DND-41 (cell line): Measurements from ENCODE around the gene RASSF7.

Source experiments
- ATAC-seq: fragments of 200-7000 bp; cut with Tn5 transposase; 3 replicates; pipeline ENCODE4 v1.9.1; 2021; ENCODE audit warnings: low read depth; ENCODE audit not compliant: insufficient read depth
- DNase-seq: peaks from one replicate; pipeline ENCODE4 v3.0.0-alpha.2; 2020
- H2AFZ ChIP-seq: 2 replicates; pipeline ENCODE4 v1.6.0; 2012; ENCODE audit warnings: low read depth, low read length
- H3K27ac ChIP-seq: 2 replicates; pipeline ENCODE4 v1.5.1; 2012; ENCODE audit warnings: low read length, inconsistent platforms
- H3K27me3 ChIP-seq: fragments of 200-600 bp; sonication (generic); 2 replicates; pipeline ENCODE4 v1.6.0; 2012; ENCODE audit warnings: low read length, mild to moderate bottlenecking, inconsistent platforms; ENCODE audit not compliant: insufficient read depth, poor library complexity
- H3K36me3 ChIP-seq: 2 replicates; pipeline ENCODE4 v1.5.1; 2012; ENCODE audit warnings: low read length, inconsistent platforms; ENCODE audit not compliant: insufficient read depth
- H3K4me1 ChIP-seq: 2 replicates; pipeline ENCODE4 v1.5.1; 2012; ENCODE audit warnings: mild to moderate bottlenecking, low read length; ENCODE audit not compliant: insufficient read depth
- H3K4me2 ChIP-seq: 2 replicates; pipeline ENCODE4 v1.6.0; 2012; ENCODE audit warnings: mild to moderate bottlenecking, moderate library complexity, low read length, inconsistent platforms; ENCODE audit not compliant: insufficient read depth
- H3K4me3 ChIP-seq, 2 experiments: fragments of 200-600 bp in 1 of 2; shearing (Covaris generic) in 1 of 2; 2 replicates each; pipeline ENCODE4 v1.5.1; 2012 to 2016; ENCODE audit warnings: inconsistent platforms in 2 of 2, low read length in 2 of 2, mild to moderate bottlenecking in 2 of 2, low read depth in 1 of 2, moderate library complexity in 1 of 2
- H3K79me2 ChIP-seq: 2 replicates; pipeline ENCODE4 v1.6.0; 2012; ENCODE audit warnings: low read length, inconsistent platforms; ENCODE audit not compliant: insufficient read depth
- H3K9ac ChIP-seq: 2 replicates; pipeline ENCODE4 v1.6.0; 2012; ENCODE audit warnings: low read depth, mild to moderate bottlenecking, inconsistent platforms, low read length, moderate library complexity
- H3K9me3 ChIP-seq: 2 replicates; pipeline ENCODE4 v1.5.1; 2012; ENCODE audit warnings: low read length, moderate library complexity, mild to moderate bottlenecking, inconsistent platforms; ENCODE audit not compliant: insufficient read depth, severe bottlenecking
- H4K20me1 ChIP-seq: 2 replicates; pipeline ENCODE4 v1.6.0; 2012; ENCODE audit warnings: low read length; ENCODE audit not compliant: insufficient read depth
- EZH2 ChIP-seq: IDR thresholded peaks from 3 replicates; pipeline ENCODE4 v1.6.1; 2012; ENCODE audit warnings: borderline replicate concordance, low read depth, mild to moderate bottlenecking, moderate library complexity, low read length, inconsistent platforms; ENCODE audit not compliant: severe bottlenecking
- TF ChIP-seq, protein P1 (sequence below): IDR thresholded peaks from 2 replicates; pipeline ENCODE4 v1.5.1; 2012; ENCODE audit warnings: borderline replicate concordance, low read length, moderate library complexity, mild to moderate bottlenecking; ENCODE audit not compliant: poor library complexity, severe bottlenecking; ENCODE audit errors: extremely low read depth

Gene RASSF7

DNA sequence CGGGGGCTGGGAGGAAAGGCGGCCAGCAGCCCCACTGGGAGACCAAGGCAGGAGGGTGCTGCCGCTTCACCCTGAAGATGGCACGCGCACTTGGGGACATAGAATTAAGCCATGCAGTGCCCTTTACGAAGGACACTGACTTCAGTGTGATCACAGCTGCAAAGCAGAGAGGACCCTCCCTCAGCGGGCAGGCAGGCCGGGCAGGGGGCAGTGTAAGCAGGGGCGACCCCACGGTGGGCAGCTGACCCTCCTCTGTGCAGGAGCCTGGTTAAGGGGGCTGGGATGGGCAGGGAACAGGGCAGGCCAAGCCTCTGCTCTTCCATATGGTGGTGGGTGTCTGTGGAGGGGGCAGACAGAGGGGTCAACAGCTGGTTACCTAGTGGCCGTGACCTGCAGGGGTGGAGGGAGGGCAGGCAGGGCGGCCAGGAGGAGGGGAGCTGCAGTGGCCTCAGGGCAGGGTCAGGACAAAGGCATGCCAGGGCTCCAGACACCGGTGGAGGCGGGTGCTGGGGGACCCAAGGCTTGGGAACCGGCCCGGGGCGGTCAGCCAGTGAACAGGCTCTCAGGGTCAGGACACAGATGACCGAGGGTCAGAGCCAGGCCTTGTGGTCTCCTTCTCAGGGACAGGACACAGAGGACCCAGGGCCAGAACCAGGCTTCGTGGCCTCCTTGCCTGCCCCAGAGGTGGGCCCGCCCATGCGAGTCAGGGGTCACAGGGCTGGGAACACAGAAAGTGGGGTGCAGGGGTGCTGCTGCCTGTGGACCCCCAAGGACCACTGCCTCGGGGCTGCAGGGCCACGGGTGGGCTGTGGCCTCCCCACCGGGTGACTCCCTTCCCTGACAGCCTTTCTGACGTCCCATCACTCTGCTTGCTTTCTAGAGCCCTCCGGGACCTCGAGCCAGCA, 7.4 kb upstream of the RASSF7 start:
- Histone ChIP-seq H3K27ac (no peak overlapping the region), H2AFZ (no peak overlapping the region), H3K9me3 (no peaks in the 10 kb centered on the region), H3K4me2 (no peak overlapping the region), H3K9ac (no peak overlapping the region), H3K4me1 (peaks cover 15% of the 10 kb centered on the region), H3K79me2 (no peaks in the 10 kb centered on the region), H3K4me3 (no peak overlapping the region), H3K27me3 (no peaks in the 10 kb centered on the region), H4K20me1 (no peaks in the 10 kb centered on the region), H3K36me3 (no peaks in the 10 kb centered on the region)
- DNase-seq (no peak), ATAC-seq (no peak)
- TF ChIP-seq, protein P1, sequence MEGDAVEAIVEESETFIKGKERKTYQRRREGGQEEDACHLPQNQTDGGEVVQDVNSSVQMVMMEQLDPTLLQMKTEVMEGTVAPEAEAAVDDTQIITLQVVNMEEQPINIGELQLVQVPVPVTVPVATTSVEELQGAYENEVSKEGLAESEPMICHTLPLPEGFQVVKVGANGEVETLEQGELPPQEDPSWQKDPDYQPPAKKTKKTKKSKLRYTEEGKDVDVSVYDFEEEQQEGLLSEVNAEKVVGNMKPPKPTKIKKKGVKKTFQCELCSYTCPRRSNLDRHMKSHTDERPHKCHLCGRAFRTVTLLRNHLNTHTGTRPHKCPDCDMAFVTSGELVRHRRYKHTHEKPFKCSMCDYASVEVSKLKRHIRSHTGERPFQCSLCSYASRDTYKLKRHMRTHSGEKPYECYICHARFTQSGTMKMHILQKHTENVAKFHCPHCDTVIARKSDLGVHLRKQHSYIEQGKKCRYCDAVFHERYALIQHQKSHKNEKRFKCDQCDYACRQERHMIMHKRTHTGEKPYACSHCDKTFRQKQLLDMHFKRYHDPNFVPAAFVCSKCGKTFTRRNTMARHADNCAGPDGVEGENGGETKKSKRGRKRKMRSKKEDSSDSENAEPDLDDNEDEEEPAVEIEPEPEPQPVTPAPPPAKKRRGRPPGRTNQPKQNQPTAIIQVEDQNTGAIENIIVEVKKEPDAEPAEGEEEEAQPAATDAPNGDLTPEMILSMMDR = no peak
- TF ChIP-seq EZH2 = no peak

DNA sequence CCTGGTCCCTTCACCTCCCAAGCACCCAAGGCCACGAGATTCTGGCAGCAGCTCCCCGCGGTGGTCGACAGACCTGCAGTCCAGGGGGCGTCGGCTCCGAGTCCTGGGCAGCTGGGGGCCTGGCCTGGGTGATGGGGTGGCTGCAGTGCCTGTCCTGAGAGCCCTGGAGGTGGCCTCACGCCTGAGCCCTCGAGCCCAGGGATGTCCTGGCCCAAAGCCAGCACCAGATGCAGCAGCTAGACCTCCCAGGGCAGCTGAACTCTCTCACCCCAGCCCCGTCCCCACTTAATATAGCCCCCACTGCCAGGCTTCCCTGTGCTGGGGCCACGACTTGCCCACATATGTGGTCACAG, 6.8 kb upstream of the RASSF7 start:
- Histone ChIP-seq H3K4me3 (no peak overlapping the region), H3K36me3 (no peaks in the 10 kb centered on the region), H3K4me2 (no peak overlapping the region), H3K9me3 (no peaks in the 10 kb centered on the region), H4K20me1 (no peaks in the 10 kb centered on the region), H3K27me3 (no peaks in the 10 kb centered on the region), H3K9ac (no peak overlapping the region), H2AFZ (no peak overlapping the region), H3K79me2 (no peaks in the 10 kb centered on the region), H3K4me1 (peaks cover 15% of the 10 kb centered on the region), H3K27ac (no peak overlapping the region)
- TF ChIP-seq, protein P1 = no peak
- no peak for TF ChIP-seq EZH2
- DNase-seq (no peak), ATAC-seq (no peak)

DNA sequence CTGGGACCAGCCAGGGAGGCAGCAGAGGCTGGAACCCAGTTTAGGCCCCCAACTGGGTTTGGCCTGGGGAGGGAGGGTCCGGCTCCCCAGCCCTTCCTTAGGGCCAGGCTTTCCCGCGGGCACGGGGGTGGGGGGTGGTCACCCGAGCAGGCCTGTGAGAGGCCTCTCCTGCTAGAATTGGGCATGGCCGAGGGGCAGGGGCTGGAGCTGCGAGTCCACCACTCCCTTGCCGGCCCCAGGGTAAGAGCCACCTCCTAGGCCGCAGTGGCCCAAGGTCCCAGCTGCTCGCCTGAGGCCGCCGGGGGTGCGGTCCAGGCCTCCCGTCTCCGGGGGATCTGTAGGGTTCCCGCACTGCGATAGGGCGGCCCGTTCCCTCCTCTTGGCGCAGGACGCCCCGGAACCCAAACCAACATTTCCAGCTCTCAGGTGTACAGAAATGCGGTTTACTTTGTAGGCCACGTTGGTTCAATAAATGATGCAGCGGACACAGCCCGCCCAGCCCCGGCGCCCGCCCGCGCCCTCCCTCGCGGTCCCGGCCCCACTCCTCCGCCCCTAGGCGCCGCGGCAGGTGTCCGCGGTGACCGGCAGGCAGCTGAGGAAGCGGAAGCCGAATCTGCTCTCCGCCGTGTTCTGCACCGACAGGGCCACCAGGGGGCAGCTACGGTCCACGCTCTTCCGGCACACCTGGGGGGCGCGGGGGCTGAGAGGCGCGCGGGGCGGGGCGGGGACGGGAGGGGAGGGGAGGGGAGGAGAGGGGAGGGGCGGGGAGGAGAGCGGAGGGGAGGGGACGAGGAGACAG, 6.1 kb upstream of the RASSF7 start:
- Histone ChIP-seq H4K20me1 (no peaks in the 10 kb centered on the region), H3K4me1 (peaks cover 15% of the 10 kb centered on the region), H3K36me3 (no peaks in the 10 kb centered on the region), H3K27ac (no peak overlapping the region), H3K4me3 (peak overlapping the region in 1 of 2 experiments; percentile 61; a peak in 1 of 4 replicates), H3K9ac (peak overlapping the region; percentile 41; the same call in 1 of the 2 replicates), H3K79me2 (no peaks in the 10 kb centered on the region), H3K27me3 (no peaks in the 10 kb centered on the region), H2AFZ (no peak overlapping the region; the same call in 1 of the 2 replicates), H3K4me2 (peak overlapping the region; percentile 96), H3K9me3 (no peaks in the 10 kb centered on the region)
- no peak for TF ChIP-seq EZH2
- TF ChIP-seq, protein P1 = peak; percentile 75
- ATAC-seq = peak; percentile 83
- peak; percentile 80 for DNase-seq
